Thymus (tissue), 11 donors: Measurements from ENCODE around the gene TBC1D5. TPM values are rescaled to one million over a fixed set of nuclear protein-coding genes. Genes with fewer than 3 reads are reported as not detected.
A peak's percentile ranks its signal among the peaks of the same experiment; 100 is the strongest.

ENCODE experiments used
- DNase-seq, 9 donors: peaks; one replicate each; pipeline ENCODE4 v3.0.0-alpha.2; 2013; ENCODE audit warnings: low spot score in 9 of 9, low read depth in 6 of 9, missing footprints in 1 of 9
- H3K27ac ChIP-seq, 2 donors: one replicate each; pipeline ENCODE4 v1.5.1; 2013; ENCODE audit warnings: control low read depth in 1 of 2, low read depth in 1 of 2, low read length in 1 of 2, mild to moderate bottlenecking in 1 of 2, moderate library complexity in 1 of 2
- H3K27me3 ChIP-seq, 2 donors: one replicate each; pipeline ENCODE4 v1.5.1; 2013; ENCODE audit warnings: low read length in 1 of 2; ENCODE audit not compliant: control insufficient read depth in 2 of 2, insufficient read depth in 1 of 2
- H3K36me3 ChIP-seq, 2 donors: one replicate each; pipeline ENCODE4 v1.5.1; 2013; ENCODE audit warnings: low read length in 1 of 2, mild to moderate bottlenecking in 1 of 2, moderate library complexity in 1 of 2; ENCODE audit not compliant: control insufficient read depth in 2 of 2, insufficient read depth in 2 of 2
- H3K4me1 ChIP-seq, 2 donors: one replicate each; pipeline ENCODE4 v1.5.1; 2013; ENCODE audit warnings: low read length in 2 of 2; ENCODE audit not compliant: control insufficient read depth in 2 of 2, insufficient read depth in 2 of 2
- H3K4me3 ChIP-seq, 2 donors: one replicate each; pipeline ENCODE4 v1.5.1; 2013; ENCODE audit warnings: low read length in 2 of 2, control low read depth in 1 of 2, mild to moderate bottlenecking in 1 of 2
- H3K9me3 ChIP-seq, 2 donors: one replicate each; pipeline ENCODE4 v1.5.1; 2013; ENCODE audit warnings: low read length in 1 of 2, mild to moderate bottlenecking in 1 of 2; ENCODE audit not compliant: control insufficient read depth in 2 of 2, insufficient read depth in 1 of 2
- WGBS: extraction: QIAGEN DNeasy Blood & Tissue Kit; methylation state at CpG from one replicate; pipeline ENCODE4 v1.1.7; 2013; 5-methylcytosine and 5-hydroxymethylcytosine counted together
- polyA plus RNA-seq: library from polyadenylated mRNA; stranded (reverse); fragments of 200-250 nt; gene quantifications from one replicate; pipeline ENCODE4 v1.2.3, GENCODE V29; 2013
- total RNA-seq: library from RNA; stranded (reverse); fragments of 120-200 nt; gene quantifications from one replicate; pipeline ENCODE4 v1.2.4, GENCODE V29; 2013
- donor health status: healthy.

TBC1D5 gene
- total and polyA plus RNA-seq, 2 donors, result 8.9 to 37.3 TPM

DNA sequence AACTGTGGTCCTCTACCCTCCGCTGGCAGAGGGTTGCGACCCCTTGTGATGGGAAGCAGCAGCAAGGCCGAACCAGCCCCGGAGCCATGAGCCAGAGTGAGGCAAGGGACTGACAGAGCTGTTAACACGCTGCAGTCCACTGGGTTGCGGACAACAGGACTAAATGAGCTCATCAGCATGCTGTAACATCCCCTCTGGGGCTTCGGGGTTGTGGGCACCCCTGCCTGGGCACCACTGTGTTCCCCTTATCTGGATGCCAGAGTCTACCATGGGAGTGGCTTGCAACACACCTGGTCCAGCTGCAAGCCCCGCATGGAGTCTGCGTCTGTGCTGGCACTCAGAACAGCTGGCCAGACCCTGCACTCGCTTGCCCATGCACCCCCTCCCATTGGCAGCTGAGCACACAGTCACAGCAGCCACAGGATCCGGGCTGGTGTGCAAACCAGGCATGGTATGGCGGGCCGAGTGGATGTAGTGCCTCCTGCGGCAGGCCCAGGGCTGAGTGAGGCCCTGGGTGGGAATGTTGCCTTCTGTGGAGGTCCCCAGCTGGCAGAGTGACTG is 453.5 kb downstream of the TBC1D5 start:
- Histone ChIP-seq H3K36me3 (peaks cover 0 to 5% of the 10 kb centered on the region in 2 donors), H3K27me3 (no peaks in the 10 kb centered on the region), H3K4me1 (no peaks in the 10 kb centered on the region), H3K9me3 (no peaks in the 10 kb centered on the region), H3K27ac (no peak overlapping the region), H3K4me3 (no peak overlapping the region)
- 98% methylated on average over 14 of the region's 14 CpGs for WGBS
- no peak for DNase-seq

DNA sequence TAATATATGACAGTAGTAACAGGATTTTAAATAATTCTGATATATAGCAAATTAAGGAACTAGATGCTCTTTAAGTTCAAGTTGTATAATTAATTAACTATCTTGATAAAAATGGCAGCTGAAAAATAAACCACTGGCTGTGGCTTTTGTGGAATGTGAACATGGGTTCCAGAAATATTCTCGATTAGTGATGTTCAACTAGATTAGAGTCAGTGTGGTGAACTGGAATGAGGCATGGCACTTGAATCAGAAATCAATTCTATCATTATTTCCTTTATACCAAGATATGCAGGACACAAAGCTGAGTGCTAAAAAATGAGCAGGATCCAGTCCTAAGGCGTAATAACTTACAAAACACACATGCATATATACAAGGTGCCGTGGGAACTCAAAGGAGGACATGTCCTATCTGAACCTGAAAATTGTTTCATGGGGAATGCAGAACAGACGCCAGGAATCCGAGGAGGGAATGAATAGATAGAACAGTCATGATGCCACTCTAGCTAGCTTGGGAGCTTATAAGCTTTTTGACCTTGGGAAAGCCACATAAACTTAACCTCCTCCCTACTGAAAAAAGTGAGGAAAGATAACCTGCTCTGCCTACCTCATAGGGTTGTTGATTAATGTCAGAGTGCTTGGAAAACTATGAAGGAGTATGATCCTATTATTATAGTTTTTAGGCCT is 455.3 kb downstream of the TBC1D5 start:
- Histone ChIP-seq H3K4me1 (no peaks in the 10 kb centered on the region), H3K4me3 (no peak overlapping the region), H3K9me3 (no peaks in the 10 kb centered on the region), H3K27ac (no peak overlapping the region), H3K27me3 (no peaks in the 10 kb centered on the region), H3K36me3 (peaks cover 0 to 5% of the 10 kb centered on the region in 2 donors)
- 97% methylated on average over 5 of the region's 5 CpGs for WGBS
- no peak for DNase-seq

DNA sequence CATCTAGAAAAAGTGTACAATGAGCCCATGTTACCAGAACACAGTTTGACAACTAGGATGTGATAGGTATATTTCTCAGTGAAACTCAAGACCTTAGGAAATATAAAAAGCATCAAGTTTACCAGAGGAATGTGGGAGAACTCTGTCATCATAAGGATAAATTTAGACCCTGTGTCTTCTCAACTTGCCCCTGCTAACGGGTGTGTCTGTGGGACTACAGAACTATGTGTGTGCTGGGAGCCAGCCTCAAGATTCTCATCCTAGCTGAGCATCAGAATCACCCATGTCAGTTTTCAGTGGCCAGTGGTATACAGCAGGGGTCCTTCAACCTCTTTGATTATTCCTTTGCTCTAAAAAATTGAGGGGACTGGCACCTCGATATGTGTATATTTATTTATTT is 464.4 kb downstream of the TBC1D5 start:
- no peak for DNase-seq
- Histone ChIP-seq H3K27ac (no peak overlapping the region), H3K36me3 (no peaks in the 10 kb centered on the region), H3K4me3 (no peak overlapping the region), H3K4me1 (no peaks in the 10 kb centered on the region), H3K27me3 (no peaks in the 10 kb centered on the region), H3K9me3 (no peaks in the 10 kb centered on the region)
- WGBS, result 97% methylated on average over 2 of the region's 2 CpGs

DNA sequence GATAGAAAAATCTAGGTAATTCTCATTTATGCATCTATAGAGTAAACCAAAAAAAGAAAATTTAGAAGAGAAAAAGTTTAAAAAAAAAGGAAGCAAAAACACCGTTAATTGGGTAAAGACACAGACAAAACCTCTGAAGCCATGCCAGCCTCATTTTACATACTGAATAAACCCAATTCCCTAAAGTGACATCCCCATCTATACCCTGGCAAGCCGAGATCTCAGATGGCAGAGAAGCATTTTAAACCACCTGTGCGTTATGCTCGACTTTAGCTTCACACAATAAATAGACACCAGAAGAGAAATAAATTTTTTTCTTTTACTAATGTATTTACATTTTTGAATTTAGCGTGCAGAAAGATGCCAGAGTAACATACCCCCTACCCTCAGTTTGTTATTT is 475.6 kb downstream of the TBC1D5 start:
- Histone ChIP-seq H3K27me3 (no peaks in the 10 kb centered on the region), H3K4me3 (no peak overlapping the region), H3K27ac (no peak overlapping the region), H3K36me3 (no peaks in the 10 kb centered on the region), H3K9me3 (no peaks in the 10 kb centered on the region), H3K4me1 (no peaks in the 10 kb centered on the region)
- DNase-seq, result no peak
- 97% methylated on average over 5 of the region's 5 CpGs for WGBS

DNA sequence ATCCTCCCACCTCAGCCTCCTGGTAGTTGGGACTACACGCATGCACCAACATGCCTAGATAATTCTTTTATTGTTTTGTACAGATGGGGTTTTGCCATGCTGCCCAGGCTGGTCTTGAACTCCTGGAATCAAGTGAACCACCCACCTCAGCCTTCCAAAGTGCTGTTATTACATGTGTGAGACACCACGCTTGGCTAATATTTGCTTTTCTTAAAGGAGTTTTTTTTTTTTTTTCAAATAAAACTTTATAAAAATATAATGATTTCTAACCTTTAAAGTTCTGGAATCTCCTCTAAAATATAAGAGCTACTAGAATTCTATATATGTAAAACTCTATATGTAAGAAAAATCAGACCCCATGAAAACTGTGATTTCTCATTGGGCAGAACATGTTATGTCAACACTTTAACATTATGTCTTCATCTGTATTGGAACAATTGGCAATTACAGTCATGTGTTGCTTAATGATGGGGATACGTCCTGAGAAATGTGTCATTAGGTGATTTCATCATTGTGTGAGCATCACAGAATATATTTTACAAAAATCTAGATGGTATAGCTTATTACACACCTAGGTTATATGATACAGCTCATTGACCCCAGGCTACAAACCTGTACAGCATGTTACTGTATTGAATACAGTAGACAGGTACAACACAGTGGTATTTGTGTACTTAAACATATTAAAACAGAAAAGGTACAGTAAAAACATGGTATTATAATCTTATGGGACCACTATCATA is 480.6 kb downstream of the TBC1D5 start:
- Histone ChIP-seq H3K27me3 (no peaks in the 10 kb centered on the region), H3K36me3 (no peaks in the 10 kb centered on the region), H3K4me3 (no peak overlapping the region), H3K27ac (no peak overlapping the region), H3K9me3 (no peaks in the 10 kb centered on the region), H3K4me1 (no peaks in the 10 kb centered on the region)
- WGBS, result 97% methylated on average over 3 of the region's 3 CpGs
- no peak for DNase-seq

DNA sequence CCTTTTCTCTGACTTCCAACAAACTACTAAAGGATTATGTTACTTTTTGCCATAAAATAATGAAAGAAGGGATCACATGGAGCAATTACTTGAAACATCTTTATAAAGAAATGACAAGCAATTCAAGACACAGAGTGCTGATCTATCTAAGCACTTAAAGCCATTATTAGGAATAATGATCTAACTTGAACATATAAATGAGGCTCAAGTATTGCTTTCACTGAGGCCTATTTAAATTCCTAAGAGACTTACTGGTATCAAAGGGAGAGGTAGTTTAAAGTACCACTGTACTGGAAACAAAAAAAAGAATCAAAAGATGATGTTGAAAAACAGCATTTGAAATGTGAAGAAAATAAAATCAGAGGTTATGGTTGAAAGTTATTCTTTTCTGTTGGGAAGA is 482.2 kb downstream of the TBC1D5 start:
- Histone ChIP-seq H3K27me3 (no peaks in the 10 kb centered on the region), H3K27ac (no peak overlapping the region), H3K4me3 (no peak overlapping the region), H3K4me1 (no peaks in the 10 kb centered on the region), H3K36me3 (no peaks in the 10 kb centered on the region), H3K9me3 (no peaks in the 10 kb centered on the region)
- DNase-seq, result no peak

DNA sequence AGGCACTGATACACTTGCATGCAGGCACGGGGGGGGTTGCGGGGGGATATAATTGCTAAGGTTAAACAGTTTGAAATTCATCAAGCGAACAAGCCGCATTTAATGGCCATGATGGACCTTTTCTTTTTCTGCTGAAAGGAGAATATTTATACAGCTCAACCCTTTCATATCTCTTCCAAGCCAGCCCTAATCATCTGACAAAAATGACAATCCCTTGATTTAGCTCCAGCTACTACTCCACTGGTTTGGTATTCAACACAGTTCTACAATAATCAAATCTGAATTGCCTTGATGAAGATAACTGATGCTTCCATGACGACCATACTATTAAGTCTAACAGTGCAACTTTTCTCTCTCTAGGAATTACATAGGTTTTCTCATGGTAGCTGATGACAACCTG is 482.7 kb downstream of the TBC1D5 start:
- 94% methylated on average over 5 of the region's 5 CpGs for WGBS
- H3K4me3 ChIP-seq, result no peak overlapping the region
- no peak for DNase-seq
- no peaks in the 10 kb centered on the region for H3K4me1 ChIP-seq
- H3K27me3 ChIP-seq, result no peaks in the 10 kb centered on the region
- no peak overlapping the region for H3K27ac ChIP-seq
- no peaks in the 10 kb centered on the region for H3K36me3 ChIP-seq
- no peaks in the 10 kb centered on the region for H3K9me3 ChIP-seq

DNA sequence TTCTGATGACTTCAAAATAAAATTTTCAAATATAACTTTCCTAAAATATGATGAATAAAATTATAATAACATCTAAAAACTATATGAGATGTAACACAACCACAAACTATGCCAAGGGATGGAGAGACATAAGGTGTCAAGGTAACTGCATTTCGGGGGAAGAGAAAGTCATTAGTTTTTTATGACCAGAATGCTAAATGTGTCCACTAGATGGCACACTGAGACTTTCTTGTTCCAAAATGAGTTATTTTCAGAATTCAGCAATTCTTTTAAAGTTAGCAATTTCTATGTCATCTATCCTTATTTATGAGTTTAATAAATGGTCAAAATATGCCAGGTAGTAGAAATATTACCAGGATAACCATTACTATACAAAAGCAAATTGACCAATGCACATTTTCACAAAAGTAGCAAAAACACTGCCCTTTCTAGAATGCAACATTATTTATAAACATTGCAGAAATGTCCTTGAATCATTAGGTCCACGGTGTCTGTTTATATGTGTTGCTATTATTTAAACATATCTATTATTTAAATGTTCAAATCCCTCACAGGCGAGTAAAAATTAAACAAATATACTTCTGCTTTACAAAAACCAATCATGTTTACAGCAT is 483.5 kb downstream of the TBC1D5 start:
- Histone ChIP-seq H3K4me3 (no peak overlapping the region), H3K36me3 (no peaks in the 10 kb centered on the region), H3K27me3 (no peaks in the 10 kb centered on the region), H3K4me1 (no peaks in the 10 kb centered on the region), H3K9me3 (no peaks in the 10 kb centered on the region), H3K27ac (no peak overlapping the region)
- DNase-seq, result peak; percentile 13 to 74 (median 58)
- WGBS, result 60% methylated on average over 3 of the region's 3 CpGs

DNA sequence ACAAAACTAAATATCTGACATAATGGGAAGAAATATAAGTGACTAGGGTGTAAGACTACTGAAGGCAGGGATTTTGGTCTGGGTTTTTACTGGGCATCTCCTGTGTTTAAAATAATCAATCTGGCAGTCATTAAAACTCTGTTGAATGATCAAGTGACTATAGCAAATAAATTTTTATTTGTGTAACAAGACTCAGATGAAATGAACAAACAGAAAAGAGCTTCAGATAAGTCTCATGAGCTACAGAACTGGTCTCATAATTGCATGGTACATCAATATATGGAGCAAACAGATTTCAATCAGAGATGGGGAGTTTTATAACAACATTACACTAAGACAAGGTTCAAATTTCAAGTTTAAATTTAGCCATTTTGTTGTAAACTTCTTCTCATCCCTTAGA is 485.2 kb downstream of the TBC1D5 start:
- Histone ChIP-seq H3K27me3 (no peaks in the 10 kb centered on the region), H3K27ac (no peak overlapping the region), H3K4me3 (no peak overlapping the region), H3K36me3 (no peaks in the 10 kb centered on the region), H3K9me3 (no peaks in the 10 kb centered on the region), H3K4me1 (no peaks in the 10 kb centered on the region)
- no peak for DNase-seq
